Smooth muscle cell (in vitro differentiated cells): ENCODE measurements around the gene ERCC6L2. TPM values are rescaled to one million over a fixed set of nuclear protein-coding genes. Genes with fewer than 3 reads are reported as not detected.

Experiments
- DNase-seq: peaks from one replicate; lab custom pipeline; 2025; ENCODE audit not compliant: unreplicated experiment; lab: John Stamatoyannopoulos, UW
- H2AFZ ChIP-seq: fragments of 200-600 bp; sonication (generic); 2 replicates; pipeline ENCODE4 v1.6.0; 2016; ENCODE audit warnings: antibody characterized with exemption, low read depth, mild to moderate bottlenecking
- H3F3A ChIP-seq: fragments of 200-600 bp; sonication (generic); 2 replicates; pipeline ENCODE4 v1.6.0; 2017; ENCODE audit warnings: antibody characterized with exemption, low read depth
- H3K27ac ChIP-seq: fragments of 200-600 bp; sonication (generic); 2 replicates; pipeline ENCODE4 v1.5.1; 2016; ENCODE audit warnings: low read depth, mild to moderate bottlenecking
- H3K27me3 ChIP-seq: fragments of 200-600 bp; sonication (generic); 2 replicates; pipeline ENCODE4 v1.6.1; 2016; ENCODE audit warnings: low read depth, mild to moderate bottlenecking
- H3K36me3 ChIP-seq: fragments of 200-600 bp; sonication (generic); 2 replicates; pipeline ENCODE4 v1.5.1; 2016; ENCODE audit warnings: low read depth
- H3K4me1 ChIP-seq: fragments of 200-600 bp; sonication (generic); 2 replicates; pipeline ENCODE4 v1.5.1; 2016; ENCODE audit warnings: low read depth
- H3K4me2 ChIP-seq: fragments of 200-600 bp; sonication (generic); 2 replicates; pipeline ENCODE4 v1.6.0; 2016; ENCODE audit warnings: mild to moderate bottlenecking
- H3K4me3 ChIP-seq: fragments of 200-600 bp; sonication (generic); 2 replicates; pipeline ENCODE4 v1.5.1; 2016; ENCODE audit warnings: mild to moderate bottlenecking
- H3K79me2 ChIP-seq: fragments of 200-600 bp; sonication (generic); 2 replicates; pipeline ENCODE4 v1.6.0; 2016; ENCODE audit warnings: low read depth, mild to moderate bottlenecking
- H3K9ac ChIP-seq: fragments of 200-600 bp; sonication (generic); 2 replicates; pipeline ENCODE4 v1.6.0; 2016; ENCODE audit warnings: low read depth
- H3K9me3 ChIP-seq: fragments of 200-600 bp; sonication (generic); replicated peaks from 2 replicates; pipeline ENCODE4 v1.5.1; 2016; ENCODE audit warnings: low read depth
- H4K20me1 ChIP-seq: fragments of 200-600 bp; sonication (generic); 2 replicates; pipeline ENCODE4 v1.6.0; 2016; ENCODE audit warnings: low read depth
- CTCF ChIP-seq: fragments of 200-600 bp; sonication (generic); IDR thresholded peaks from 2 replicates; pipeline ENCODE4 v1.5.1; 2017; ENCODE audit warnings: borderline replicate concordance, mild to moderate bottlenecking, antibody characterized with exemption; ENCODE audit not compliant: insufficient read depth, poor library complexity, severe bottlenecking
- WGBS: methylation state at CpG from one replicate; pipeline ENCODE4 v1.1.7; 2016; ENCODE audit warnings: low lambda C conversion rate; 5-methylcytosine and 5-hydroxymethylcytosine counted together
- polyA plus RNA-seq: library from polyadenylated mRNA; unstranded; fragments of >200 nt; fragmentation: Nextera tagmentation; extraction: Ambion mirVana; gene quantifications from 2 replicates; pipeline ENCODE4 v1.2.1, GENCODE V29; 2016
- total RNA-seq: library from RNA; depleted of rRNA; stranded (reverse); fragments of >200 nt; gene quantifications from 2 replicates; pipeline ENCODE4 v1.2.3, GENCODE V29; 2014

ERCC6L2 gene
- total and polyA plus RNA-seq, 2 experiments from 2014 or later = 9.6 to 39.4 TPM

- TF ChIP-seq CTCF = no peak
- Histone ChIP-seq H3K4me2 (no peak overlapping the region), H2AFZ (no peak overlapping the region), H4K20me1 (no peaks in the 10 kb centered on the region), H3F3A (no peaks in the 10 kb centered on the region), H3K79me2 (no peaks in the 10 kb centered on the region), H3K36me3 (no peaks in the 10 kb centered on the region), H3K9ac (no peak overlapping the region), H3K27me3 (no peaks in the 10 kb centered on the region), H3K9me3 (no peaks in the 10 kb centered on the region), H3K27ac (no peak overlapping the region), H3K4me3 (no peak overlapping the region), H3K4me1 (no peaks in the 10 kb centered on the region)
- WGBS = 100% methylated on average over 1 of the region's 1 CpG
- no peak for DNase-seq
These were observed 113.8 kb downstream of the ERCC6L2 start for GRCh38 chr9:95989297-95989696.

DNA sequence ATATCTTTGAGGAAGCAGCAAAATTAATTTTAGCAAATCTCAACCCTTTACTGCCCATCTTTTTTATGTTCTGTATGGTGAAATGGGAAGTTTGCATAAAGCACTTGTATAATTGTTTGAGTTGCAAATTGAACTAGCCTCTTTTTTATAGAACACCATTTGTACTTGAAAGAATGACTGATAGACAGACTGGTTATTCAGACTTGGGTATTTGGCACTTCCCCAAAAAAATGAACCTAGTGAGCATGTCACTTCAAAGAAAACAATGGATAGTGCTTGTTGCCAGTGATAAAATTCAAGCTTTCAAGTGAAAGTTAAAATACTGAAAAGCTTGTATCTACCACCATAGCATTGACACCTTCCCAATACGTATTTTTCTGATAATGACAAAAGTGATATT lies 115.8 kb downstream of the ERCC6L2 start:
- H3K27ac ChIP-seq = no peak overlapping the region
- no peaks in the 10 kb centered on the region for H3F3A ChIP-seq
- WGBS = 100% methylated on average over 1 of the region's 1 CpG

GRCh38 chr9:95992536-95992935 lies 117.0 kb downstream of the ERCC6L2 start:
- no peak overlapping the region for H3K27ac ChIP-seq
- H3K4me2 ChIP-seq = no peak overlapping the region
- H2AFZ ChIP-seq = no peak overlapping the region
- H4K20me1 ChIP-seq = no peaks in the 10 kb centered on the region
- no peak overlapping the region for H3K4me3 ChIP-seq
- no peaks in the 10 kb centered on the region for H3K27me3 ChIP-seq
- H3K9ac ChIP-seq = no peak overlapping the region
- H3K9me3 ChIP-seq = no peaks in the 10 kb centered on the region
- no peaks in the 10 kb centered on the region for H3K79me2 ChIP-seq
- no peaks in the 10 kb centered on the region for H3K4me1 ChIP-seq
- no peak for DNase-seq
- WGBS = 94% methylated on average over 2 of the region's 2 CpGs
- no peak for TF ChIP-seq CTCF
- no peaks in the 10 kb centered on the region for H3F3A ChIP-seq
- no peaks in the 10 kb centered on the region for H3K36me3 ChIP-seq

More for the DNA sequence above, 115.8 kb downstream of the ERCC6L2 start:
- Histone ChIP-seq H3K4me1 (no peaks in the 10 kb centered on the region), H3K4me3 (no peak overlapping the region), H4K20me1 (no peaks in the 10 kb centered on the region), H3K9me3 (no peaks in the 10 kb centered on the region), H3K9ac (no peak overlapping the region), H3K4me2 (no peak overlapping the region), H2AFZ (no peak overlapping the region), H3K36me3 (no peaks in the 10 kb centered on the region), H3K27me3 (no peaks in the 10 kb centered on the region), H3K79me2 (no peaks in the 10 kb centered on the region)
- no peak for TF ChIP-seq CTCF
- DNase-seq = no peak

DNA sequence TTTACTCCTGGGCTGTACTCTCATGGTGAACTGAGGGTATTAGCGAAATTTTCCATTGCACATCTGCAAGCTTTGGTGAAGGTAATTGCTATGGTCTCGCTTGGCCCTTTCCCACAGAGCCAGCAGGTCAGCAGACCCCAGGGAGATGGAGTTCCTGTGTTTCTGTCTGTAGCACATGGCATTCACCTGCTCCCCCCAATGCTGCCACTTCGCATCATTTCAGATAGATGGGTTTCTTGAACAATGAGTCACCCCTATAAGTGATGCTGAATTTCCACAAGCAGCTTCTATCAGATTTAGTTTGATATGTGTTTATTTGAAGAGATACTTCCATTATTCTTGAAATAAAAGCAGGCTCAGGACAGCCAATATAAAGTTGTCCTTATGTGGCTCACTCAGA lies 117.8 kb downstream of the ERCC6L2 start:
- H2AFZ ChIP-seq = no peak overlapping the region

More for the DNA sequence above, 117.8 kb downstream of the ERCC6L2 start:
- H3K9ac ChIP-seq = no peak overlapping the region
- no peaks in the 10 kb centered on the region for H3K4me1 ChIP-seq
- H4K20me1 ChIP-seq = no peaks in the 10 kb centered on the region
- H3K4me2 ChIP-seq = no peak overlapping the region
- H3K27me3 ChIP-seq = no peaks in the 10 kb centered on the region
- 94% methylated on average over 3 of the region's 3 CpGs for WGBS
- no peak overlapping the region for H3K27ac ChIP-seq
- no peaks in the 10 kb centered on the region for H3K9me3 ChIP-seq
- H3K36me3 ChIP-seq = no peaks in the 10 kb centered on the region
- no peak for TF ChIP-seq CTCF
- H3K79me2 ChIP-seq = no peaks in the 10 kb centered on the region
- no peak overlapping the region for H3K4me3 ChIP-seq
- H3F3A ChIP-seq = no peaks in the 10 kb centered on the region
- DNase-seq = no peak
